ENCODE results near the gene PCDH1. TPM values are rescaled to one million over a fixed set of nuclear protein-coding genes. Genes with fewer than 3 reads are reported as not detected.

The PCDH1 gene
- total and polyA plus RNA-seq, 2 of the 13 experiments (the other 11 are each of a cell fraction or from before 2014, with no cell fraction given) = 0.11 to 0.83 TPM

DNA sequence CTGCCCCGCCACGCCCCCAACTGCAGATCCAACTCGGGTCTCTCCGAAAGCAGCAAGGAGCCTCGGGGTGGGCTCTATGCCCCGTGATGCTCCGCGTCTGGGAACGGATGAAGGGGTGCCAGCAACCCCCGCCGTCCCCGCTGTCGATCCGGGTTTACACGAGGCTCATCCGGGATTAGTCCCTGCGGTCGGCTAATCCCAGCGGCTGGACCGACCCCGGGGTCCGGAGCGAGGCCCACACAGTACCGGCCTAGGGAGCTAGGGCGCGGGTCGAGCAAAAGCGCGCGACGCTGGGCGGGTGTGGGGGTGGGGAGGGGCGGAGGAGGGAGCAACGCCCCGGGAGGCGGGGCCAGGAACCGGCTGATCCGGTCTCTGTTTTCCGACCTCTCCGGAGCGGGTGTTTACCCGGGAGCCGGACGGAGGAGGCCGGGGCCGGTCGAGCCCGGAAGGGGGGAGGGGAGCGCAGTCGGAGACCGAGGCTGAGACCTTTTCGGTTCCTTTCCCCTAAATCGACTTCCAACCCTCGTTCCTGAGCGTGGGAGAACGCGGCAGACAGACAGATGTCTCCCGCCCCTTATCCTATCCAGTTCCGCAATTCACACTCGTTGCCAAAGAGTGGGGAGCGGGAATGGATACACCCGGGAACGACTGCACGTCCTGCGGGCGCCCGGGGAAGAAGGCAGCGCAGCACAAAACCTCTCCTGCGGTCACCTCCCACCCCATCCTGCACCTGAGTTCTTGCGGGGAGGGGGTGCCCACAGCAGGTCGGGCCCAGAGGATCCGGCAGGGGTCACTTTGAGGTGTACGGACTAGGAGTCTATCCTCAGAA lies 28.6 kb downstream of the PCDH1 start:
- intact Hi-C loops (cut with micrococcal nuclease; ENCODE audit: unreplicated experiment) = no loop called here
- H3K27ac ChIP-seq (ENCODE audit: extremely low read length, insufficient read depth, low read length) = peak overlapping the region; percentile 58
- no TSS peak for BruUV-seq (replicated peaks)
- ATAC-seq = peak; percentile 74
- no peaks in the 10 kb centered on the region for H3K9me3 ChIP-seq (ENCODE audit: low read length)
- ChIA-PET CTCF (ENCODE audit: low intra/inter-chr PET ratio, low total read pairs) (no interaction called here), POLR2A (interaction anchor here (0.6 to 1.1 kb wide), 3 partner anchors 29 to 120 kb away, joined by 3 to 6 read pairs (median 5); partner anchors contain the start of genes DELE1, PCDH1 and RNF14)
- peak; percentile 31 for DNase-seq (ENCODE audit: low spot score)
- H3K36me3 ChIP-seq (replicated peaks in 1 of 2; ENCODE audit: control insufficient read depth in 1 of 2, insufficient read depth in 2 of 2, low read length in 2 of 2) = no peaks in the 10 kb centered on the region
- peaks cover 27% of the 10 kb centered on the region for H3K4me1 ChIP-seq (ENCODE audit: insufficient read depth, low read length)
- peak overlapping the region; percentile 65 for H3K9ac ChIP-seq (ENCODE audit: insufficient read depth, low read depth, low read length)
- peak overlapping the region; percentile 65 to 83 (median 67) for H3K4me3 ChIP-seq (replicated peaks in 1 of 3; ENCODE audit: insufficient read depth in 1 of 3, low read depth in 2 of 3, low read length in 3 of 3)
- H2AFZ ChIP-seq (ENCODE audit: low read length) = no peak overlapping the region
- H3K4me2 ChIP-seq (ENCODE audit: low read depth, low read length) = peak overlapping the region; percentile 99
- 0% methylated on average over 20 of the region's 73 CpGs for WGBS (ENCODE audit: low lambda C conversion rate)
- FAIRE-seq = no peak
- in situ Hi-C loops (cut with HindIII; ENCODE audit: extremely low pct_ligation_motif_present, low pct_unique_long_range_greater_than_20kb) = no loop called here
- no peaks in the 10 kb centered on the region for H3K79me2 ChIP-seq (ENCODE audit: insufficient read depth, low read length)
- H3K27me3 ChIP-seq (ENCODE audit: control insufficient read depth in 1 of 2, insufficient read depth in 2 of 2, low read length in 2 of 2) = peaks cover 1 to 10% of the 10 kb centered on the region in 2 experiments; a peak in 2 of 5 replicates
- H4K20me1 ChIP-seq (ENCODE audit: insufficient read depth, low read length) = no peaks in the 10 kb centered on the region
- TF ChIP-seq, protein P1, sequence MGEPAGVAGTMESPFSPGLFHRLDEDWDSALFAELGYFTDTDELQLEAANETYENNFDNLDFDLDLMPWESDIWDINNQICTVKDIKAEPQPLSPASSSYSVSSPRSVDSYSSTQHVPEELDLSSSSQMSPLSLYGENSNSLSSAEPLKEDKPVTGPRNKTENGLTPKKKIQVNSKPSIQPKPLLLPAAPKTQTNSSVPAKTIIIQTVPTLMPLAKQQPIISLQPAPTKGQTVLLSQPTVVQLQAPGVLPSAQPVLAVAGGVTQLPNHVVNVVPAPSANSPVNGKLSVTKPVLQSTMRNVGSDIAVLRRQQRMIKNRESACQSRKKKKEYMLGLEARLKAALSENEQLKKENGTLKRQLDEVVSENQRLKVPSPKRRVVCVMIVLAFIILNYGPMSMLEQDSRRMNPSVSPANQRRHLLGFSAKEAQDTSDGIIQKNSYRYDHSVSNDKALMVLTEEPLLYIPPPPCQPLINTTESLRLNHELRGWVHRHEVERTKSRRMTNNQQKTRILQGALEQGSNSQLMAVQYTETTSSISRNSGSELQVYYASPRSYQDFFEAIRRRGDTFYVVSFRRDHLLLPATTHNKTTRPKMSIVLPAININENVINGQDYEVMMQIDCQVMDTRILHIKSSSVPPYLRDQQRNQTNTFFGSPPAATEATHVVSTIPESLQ (CRISPR knock-in tag; conservative IDR thresholded peaks at IDR 0.05) = no peak
- TF ChIP-seq ZNF672 (CRISPR knock-in tag; IDR thresholded peaks at IDR 0.05) (no peak), ZNF34 (CRISPR knock-in tag; IDR thresholded peaks at IDR 0.05; ENCODE audit: borderline replicate concordance) (no peak), THYN1 (CRISPR knock-in tag; IDR thresholded peaks at IDR 0.05; ENCODE audit: borderline replicate concordance, low read depth) (no peak), ZNF792 (CRISPR knock-in tag; IDR thresholded peaks at IDR 0.05) (no peak), GABPA (IDR thresholded peaks at IDR 0.05; ENCODE audit: low read depth, low read length) (no peak), GABPA (CRISPR knock-in tag; IDR thresholded peaks at IDR 0.05; ENCODE audit: low read depth) (peak; percentile 64), KLF12 (CRISPR knock-in tag; IDR thresholded peaks at IDR 0.05; ENCODE audit: borderline replicate concordance) (no peak), ZFP90 (CRISPR knock-in tag; IDR thresholded peaks at IDR 0.05; ENCODE audit: borderline replicate concordance) (no peak), AGO1 (IDR thresholded peaks at IDR 0.05; ENCODE audit: low read depth, low read length, poor library complexity, severe bottlenecking) (no peak)
- TF ChIP-seq, protein P2, sequence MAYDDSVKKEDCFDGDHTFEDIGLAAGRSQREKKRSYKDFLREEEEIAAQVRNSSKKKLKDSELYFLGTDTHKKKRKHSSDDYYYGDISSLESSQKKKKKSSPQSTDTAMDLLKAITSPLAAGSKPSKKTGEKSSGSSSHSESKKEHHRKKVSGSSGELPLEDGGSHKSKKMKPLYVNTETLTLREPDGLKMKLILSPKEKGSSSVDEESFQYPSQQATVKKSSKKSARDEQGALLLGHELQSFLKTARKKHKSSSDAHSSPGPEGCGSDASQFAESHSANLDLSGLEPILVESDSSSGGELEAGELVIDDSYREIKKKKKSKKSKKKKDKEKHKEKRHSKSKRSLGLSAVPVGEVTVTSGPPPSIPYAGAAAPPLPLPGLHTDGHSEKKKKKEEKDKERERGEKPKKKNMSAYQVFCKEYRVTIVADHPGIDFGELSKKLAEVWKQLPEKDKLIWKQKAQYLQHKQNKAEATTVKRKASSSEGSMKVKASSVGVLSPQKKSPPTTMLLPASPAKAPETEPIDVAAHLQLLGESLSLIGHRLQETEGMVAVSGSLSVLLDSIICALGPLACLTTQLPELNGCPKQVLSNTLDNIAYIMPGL (CRISPR knock-in tag; IDR thresholded peaks at IDR 0.05; ENCODE audit: borderline replicate concordance in 1 of 2, low read depth in 1 of 2) = peak; percentile 56 to 58; a peak in 1 of 4 replicates
- TF ChIP-seq, protein P3, sequence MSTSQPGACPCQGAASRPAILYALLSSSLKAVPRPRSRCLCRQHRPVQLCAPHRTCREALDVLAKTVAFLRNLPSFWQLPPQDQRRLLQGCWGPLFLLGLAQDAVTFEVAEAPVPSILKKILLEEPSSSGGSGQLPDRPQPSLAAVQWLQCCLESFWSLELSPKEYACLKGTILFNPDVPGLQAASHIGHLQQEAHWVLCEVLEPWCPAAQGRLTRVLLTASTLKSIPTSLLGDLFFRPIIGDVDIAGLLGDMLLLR (CRISPR knock-in tag; IDR thresholded peaks at IDR 0.05) = no peak
- TF ChIP-seq, protein P4, sequence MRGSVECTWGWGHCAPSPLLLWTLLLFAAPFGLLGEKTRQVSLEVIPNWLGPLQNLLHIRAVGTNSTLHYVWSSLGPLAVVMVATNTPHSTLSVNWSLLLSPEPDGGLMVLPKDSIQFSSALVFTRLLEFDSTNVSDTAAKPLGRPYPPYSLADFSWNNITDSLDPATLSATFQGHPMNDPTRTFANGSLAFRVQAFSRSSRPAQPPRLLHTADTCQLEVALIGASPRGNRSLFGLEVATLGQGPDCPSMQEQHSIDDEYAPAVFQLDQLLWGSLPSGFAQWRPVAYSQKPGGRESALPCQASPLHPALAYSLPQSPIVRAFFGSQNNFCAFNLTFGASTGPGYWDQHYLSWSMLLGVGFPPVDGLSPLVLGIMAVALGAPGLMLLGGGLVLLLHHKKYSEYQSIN (CRISPR knock-in tag; IDR thresholded peaks at IDR 0.05; ENCODE audit: borderline replicate concordance) = no peak
- TF ChIP-seq, protein P5, sequence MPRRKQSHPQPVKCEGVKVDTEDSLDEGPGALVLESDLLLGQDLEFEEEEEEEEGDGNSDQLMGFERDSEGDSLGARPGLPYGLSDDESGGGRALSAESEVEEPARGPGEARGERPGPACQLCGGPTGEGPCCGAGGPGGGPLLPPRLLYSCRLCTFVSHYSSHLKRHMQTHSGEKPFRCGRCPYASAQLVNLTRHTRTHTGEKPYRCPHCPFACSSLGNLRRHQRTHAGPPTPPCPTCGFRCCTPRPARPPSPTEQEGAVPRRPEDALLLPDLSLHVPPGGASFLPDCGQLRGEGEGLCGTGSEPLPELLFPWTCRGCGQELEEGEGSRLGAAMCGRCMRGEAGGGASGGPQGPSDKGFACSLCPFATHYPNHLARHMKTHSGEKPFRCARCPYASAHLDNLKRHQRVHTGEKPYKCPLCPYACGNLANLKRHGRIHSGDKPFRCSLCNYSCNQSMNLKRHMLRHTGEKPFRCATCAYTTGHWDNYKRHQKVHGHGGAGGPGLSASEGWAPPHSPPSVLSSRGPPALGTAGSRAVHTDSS (CRISPR knock-in tag; conservative IDR thresholded peaks at IDR 0.05) = no peak
